Transverse colon (tissue), 4 donors: ENCODE measurements around the gene BBX.

Experiments
- EP300 ChIP-seq: sonication (generic); formaldehyde crosslinking; IDR thresholded peaks from one replicate; pipeline ENCODE4 v1.6.1; 2017; ENCODE audit warnings: antibody characterized with exemption, low read depth
- POLR2A ChIP-seq: fragments of 450-650 bp; IDR thresholded peaks from one replicate; pipeline ENCODE4 v1.6.1; 2016; ENCODE audit warnings: antibody characterized with exemption, mild to moderate bottlenecking, moderate library complexity
- POLR2AphosphoS5 ChIP-seq, 3 donors: sonication (generic); formaldehyde crosslinking; IDR thresholded peaks; one replicate each; pipeline ENCODE4 v1.6.1; 2016; ENCODE audit warnings: antibody characterized with exemption in 3 of 3
- TF ChIP-seq, protein P1 (sequence below), 5 experiments: fragments of 200-600 bp in 3 of 5; fragments of 450-650 bp in 2 of 5; sonication (generic) in 3 of 5; IDR thresholded peaks; 1 replicate in 2 of 5; 2 replicates in 3 of 5; pipeline ENCODE4 v1.5.1; 2016 to 2017; ENCODE audit warnings: antibody characterized with exemption in 5 of 5, inconsistent platforms in 3 of 5, mild to moderate bottlenecking in 2 of 5, moderate library complexity in 1 of 5

DNA sequence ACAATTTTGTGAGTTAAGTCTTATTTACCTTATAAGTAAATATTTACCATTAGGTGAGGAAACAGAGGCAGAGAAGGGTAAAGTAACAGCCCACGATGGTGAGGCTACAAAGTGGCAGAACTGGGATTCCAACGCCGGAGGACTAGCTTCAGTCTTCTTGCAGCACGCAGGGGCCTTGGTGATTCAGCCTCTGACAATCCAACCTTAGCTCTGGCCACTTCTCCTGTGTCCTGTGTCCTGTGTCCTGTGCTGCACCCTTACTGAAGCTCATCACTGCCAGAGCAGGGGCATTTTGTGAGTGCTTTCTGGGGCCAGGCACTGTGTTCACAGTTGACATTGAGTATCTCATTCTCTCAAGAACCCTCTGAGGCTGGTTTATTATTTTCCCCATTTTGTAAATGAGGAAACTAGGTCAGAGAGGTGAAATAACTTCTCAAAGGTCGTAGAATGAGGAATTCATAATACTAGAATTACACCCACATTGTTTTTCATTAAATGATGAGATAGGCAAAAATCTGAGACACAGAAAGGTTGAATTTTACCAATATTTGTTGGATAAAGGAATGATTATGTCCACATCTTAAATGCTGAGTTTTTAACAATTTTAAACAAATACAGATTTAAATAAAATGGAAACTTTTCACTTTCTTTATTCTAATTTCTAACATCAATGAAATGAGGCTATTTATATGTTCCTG is 215.9 kb downstream of the BBX start:
- TF ChIP-seq, protein P1, sequence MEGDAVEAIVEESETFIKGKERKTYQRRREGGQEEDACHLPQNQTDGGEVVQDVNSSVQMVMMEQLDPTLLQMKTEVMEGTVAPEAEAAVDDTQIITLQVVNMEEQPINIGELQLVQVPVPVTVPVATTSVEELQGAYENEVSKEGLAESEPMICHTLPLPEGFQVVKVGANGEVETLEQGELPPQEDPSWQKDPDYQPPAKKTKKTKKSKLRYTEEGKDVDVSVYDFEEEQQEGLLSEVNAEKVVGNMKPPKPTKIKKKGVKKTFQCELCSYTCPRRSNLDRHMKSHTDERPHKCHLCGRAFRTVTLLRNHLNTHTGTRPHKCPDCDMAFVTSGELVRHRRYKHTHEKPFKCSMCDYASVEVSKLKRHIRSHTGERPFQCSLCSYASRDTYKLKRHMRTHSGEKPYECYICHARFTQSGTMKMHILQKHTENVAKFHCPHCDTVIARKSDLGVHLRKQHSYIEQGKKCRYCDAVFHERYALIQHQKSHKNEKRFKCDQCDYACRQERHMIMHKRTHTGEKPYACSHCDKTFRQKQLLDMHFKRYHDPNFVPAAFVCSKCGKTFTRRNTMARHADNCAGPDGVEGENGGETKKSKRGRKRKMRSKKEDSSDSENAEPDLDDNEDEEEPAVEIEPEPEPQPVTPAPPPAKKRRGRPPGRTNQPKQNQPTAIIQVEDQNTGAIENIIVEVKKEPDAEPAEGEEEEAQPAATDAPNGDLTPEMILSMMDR (IDR thresholded peaks at IDR 0.05): no peak
- TF ChIP-seq POLR2A: no peak
- no peak for TF ChIP-seq EP300
- no peak for TF ChIP-seq POLR2AphosphoS5 (IDR thresholded peaks at IDR 0.05)
